Germinal center (tissue), 1 donor: ENCODE data around the gene VAMP5.
A peak's percentile ranks its signal among the peaks of the same experiment; 100 is the strongest.
"Not testable (repeated sequence)": the region's sequence is repeated elsewhere in the genome, so short reads cannot be mapped to it uniquely, and the experiment has no call there.

Experiments used
- DNase-seq: peaks from one replicate; pipeline ENCODE4 v3.0.0; 2012; ENCODE audit warnings: mixed read lengths, low spot score

Gene VAMP5

DNA sequence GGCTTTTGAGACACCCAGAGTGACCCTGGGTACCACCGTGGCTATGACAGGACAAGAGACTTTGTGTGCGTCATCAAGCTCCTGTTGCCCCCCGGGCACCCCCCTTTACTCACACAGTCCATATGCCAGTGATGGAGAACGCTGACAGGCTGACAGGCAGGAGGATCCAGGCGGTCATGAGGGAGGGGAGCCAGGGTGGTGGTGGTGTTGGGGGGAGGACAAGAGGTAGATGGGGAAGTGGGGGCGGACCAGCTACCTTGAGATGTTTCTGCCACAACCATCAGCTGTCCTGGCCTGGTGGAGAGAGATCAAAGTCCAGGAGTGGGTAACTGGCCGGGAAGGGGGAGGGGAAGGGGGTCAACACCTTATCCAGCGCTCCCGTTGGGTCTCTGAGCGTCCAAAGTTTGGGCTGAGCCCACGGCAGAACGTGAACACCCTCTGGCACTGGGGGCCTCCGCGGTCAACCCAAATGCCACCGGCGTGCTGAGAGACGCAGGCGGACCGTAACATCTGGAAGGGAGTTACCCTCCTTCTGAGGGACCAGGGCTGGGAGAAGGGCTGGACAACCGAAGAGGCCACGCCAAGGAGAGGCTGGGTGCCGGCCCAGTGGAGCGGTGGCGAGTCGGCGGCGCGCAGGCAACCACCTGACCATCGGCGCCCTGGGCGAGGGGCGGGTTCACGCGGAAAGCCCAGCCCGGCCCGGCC lies 17.7 kb downstream of the VAMP5 start:
- DNase-seq, result no peak

DNA sequence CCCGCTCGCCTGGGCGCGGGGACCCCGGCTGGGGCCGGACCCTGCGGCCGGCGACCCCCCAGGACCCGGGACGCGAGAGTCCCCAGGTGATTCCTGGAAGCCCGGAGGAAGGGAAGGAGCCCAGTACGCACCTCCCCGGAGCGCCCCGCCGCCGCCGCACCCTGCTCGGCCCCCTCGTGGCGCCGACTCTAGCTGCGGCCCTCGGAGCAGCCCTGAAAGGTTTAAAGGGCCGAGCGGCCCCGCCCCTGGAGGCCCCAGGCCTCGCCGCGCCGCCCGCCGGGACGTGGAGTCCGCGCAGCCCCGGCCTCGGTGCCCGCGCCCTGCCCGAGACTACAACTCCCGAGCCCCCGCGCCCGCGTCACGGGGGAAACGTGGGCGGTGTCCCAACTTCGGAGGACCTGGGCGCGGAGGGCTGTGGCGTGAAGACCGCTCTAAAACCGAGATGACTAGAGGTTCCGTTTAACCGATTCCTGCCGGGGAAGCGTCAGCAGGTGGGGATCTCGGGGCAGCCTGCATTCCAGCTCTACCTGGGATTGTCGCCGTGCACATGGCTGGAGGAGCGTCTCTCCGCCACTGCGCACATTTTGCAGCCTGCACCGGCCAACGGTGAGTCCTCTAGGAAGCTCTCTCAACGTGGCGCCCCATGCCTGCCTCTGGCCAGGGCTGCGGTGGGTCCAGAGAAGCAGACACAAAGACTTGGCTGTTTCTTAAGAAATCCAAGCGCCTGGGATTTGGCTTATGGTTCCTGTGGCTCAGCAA lies 18.4 kb downstream of the VAMP5 start, which contains the start of gene TMEM150A:
TMEM150A (minus strand) TSS at position 223 of the 759 bp plus-strand sequence. CDS start 750 bp downstream, outside the sequence.
- DNase-seq, result peak; percentile 90

DNA sequence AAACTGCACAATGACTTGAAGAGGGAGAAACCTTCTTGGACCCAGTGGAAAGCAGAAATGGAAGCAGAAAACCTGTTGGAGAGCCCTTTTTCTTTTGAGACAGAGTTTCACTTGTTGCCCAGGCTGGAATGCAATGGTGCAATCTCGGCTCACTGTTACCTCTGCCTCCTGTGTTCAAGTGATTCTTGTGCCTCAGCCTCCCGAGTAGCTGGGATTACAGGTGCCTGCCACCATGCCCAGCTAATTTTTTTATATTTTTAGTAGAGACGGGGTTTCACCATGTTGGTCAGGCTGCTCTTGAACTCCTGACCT lies 19.9 kb downstream of the VAMP5 start:
- DNase-seq, result not testable (repeated sequence)

DNA sequence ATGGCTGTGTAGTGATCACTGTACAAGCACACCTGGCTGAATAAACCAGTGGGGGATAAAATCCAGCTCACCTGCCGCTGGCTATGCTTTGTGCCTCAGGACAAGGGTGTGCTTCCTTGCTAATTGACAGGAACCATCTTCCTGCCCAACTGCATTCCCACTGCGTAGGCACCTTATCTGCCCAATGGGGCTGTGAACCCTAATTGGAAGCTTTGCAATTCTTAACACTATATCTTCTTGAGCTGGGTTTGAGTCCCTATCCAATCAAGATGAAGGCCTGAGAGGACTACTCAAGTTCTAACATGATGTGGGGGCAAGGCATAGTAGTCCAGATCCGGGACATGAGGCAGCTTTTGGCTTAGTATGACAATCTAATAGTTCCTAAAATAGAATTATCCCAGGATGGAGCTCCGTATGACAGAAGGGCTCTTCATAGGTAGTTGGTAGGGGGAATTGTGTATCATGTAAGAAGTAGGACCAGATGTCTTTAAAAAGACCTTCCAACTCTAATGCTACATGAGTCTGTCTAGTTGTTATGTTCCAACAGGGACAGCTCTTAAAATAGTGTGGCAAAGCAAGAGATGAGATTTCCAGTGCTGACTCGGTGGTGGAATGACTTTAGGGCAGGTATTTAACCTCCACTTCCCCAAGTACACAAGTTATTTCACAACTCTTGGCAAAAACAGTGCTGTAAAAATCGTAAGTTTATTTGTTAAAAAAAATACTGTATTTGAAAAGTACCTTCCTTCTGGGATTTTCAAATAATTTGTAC lies 20.5 kb downstream of the VAMP5 start:
- DNase-seq, result no peak

DNA sequence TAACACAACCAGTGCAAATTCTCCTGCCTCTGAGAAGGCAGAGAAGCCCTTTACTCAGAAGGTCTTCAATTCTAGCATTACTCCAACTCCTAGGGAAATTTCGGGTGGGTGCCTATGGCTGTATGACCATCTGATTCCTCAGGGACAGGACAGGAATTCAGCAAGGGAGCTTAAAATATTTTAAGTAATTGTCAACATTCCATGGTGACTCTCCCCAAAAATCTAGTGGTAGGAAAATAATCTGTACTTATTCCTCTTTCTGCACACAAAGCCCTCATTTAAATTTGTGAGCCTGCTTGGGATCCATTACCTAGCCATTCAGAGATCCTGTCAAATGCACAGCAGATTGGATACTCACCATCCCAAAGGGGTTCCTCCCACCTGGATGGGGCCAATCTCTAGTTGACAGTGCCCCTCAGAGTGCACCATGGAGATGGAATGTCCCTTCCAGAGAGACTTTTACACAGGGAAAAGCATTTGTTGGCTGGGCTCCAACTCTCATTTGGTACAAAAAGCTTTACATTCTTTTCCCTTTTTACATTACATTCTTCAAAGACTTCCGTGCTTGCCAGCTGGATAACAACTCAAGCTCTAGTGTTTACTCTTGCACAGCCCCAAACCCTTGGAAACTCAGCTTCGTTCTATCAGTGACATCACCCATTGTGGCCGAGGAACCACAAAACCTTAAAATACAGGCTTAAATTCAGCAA lies 21.3 kb downstream of the VAMP5 start:
- DNase-seq, result no peak

DNA sequence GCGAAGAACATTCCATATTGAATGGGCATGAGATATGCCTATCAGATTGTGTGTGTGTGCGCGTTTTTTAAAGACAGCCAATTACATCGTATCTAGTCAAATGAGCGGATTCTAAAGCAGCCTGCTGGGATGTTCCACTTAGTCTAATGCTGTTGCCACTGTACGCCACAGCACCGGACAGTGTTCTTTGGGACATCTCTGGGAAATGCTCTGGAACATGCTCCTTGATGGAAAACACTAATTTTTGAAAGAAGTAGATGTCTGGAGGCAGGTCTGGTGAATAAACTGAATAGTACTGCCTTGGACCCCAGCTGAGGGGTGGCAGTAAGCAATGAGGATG lies 21.9 kb downstream of the VAMP5 start:
- DNase-seq, result no peak

DNA sequence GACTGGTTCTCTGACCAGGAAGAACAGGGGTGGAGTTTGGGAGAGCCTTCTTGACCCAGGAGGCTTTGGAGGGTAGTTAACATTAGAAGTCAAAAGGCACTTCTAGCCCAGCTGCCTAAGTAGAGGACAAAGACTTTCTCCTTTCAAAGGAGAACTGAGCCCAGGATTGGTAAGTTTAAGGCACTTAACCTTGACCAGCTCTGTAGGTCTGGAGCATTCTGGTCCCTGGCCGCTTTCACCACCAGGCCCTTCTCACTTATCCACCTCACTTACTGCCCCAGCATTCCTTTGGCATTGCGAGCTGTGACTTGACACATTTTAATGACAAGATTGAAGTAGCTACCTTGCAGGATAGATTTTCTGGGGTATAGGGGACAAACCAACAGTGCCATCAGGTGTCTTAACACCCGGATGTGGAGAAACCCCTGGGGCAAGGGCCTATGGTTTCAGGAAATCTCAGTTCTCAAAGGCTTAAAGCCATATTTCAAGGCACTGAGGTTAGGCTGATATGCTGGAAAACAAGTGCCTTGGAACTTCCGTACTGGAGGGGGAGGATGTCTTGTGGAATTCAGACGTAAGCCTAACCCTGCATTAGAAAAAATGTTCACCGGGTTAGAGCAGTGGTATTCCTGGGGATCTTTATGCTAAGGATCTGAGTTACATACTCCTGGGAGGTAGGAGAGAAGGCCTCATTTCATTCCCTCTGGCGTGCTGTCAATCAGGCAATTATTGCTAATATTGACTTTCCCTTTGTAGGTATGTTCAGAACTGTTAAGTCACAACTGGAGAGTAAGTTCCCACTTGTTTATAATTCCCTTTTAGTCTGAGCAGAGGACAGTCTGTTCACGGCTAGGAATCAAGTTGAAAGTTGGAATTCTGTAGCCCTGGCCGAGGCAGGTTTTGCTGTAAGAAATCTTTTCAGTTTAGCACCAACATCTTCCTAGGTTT lies 23.3 kb downstream of the VAMP5 start:
- DNase-seq, result no peak

DNA sequence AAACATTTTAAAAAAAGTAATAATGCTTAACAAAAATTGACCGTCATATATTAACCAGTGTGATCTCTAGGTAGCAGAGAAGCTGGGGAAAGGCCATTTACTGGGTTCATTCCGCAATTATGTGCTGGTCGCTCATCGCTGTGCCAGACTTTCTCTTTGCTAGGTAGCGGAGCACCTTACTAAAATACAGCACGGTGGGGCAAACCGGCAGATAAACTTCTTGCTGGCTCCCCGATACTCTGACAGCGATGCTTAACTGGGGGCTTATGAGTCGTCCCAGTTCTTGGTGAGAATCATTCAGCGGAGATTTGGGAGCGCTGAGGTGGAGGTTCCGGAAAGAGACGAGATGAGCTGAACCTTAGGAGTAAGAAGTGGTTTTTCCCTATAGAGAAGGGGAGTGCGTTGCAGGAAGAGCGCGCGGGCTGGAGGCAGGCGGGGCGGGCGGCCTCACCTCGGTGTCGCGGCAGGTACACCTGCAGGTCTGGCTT lies 27.0 kb downstream of the VAMP5 start:
- DNase-seq, result no peak

DNA sequence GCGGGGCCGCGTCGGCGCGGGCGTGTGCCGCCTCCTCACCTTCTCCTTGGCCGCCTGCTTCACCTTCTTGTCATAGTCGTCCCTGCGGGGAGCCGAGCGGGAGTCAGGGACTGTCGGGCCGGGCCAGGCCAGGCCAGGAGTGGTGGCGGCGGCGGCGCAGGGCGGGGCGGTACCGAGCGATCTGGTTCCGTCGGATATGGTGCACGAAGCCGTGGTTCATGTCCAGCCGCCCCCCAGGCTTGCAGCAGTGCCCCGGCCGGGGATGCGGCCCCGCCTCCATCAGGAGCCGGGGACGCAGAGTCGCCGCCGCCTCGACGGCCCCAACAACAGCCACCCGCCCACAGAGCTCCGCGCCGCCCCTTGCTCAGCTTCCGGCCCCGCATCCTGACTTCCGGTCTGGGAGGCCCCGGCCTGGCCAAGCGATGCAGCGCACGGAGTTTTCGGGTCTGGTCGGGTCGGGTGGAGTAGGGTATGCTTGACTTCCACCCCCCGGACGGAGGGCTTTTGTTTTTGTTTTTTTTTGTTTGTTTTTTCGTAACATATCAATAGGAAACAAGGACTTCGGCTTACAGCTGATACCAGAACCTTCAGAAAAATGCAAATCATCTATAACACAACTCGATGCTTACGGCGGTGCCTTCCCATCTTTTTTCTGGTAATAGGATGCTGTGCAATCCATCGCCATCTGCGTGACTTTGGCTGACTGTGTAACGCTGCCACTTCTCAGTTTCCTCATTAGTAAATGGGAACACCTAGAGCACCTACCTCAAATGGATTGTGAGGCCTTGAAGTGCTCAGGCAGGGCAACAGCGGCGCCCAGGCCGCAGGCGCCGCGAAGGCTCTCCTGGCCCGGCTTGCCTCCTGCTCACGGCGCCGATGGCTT lies 27.7 kb downstream of the VAMP5 start, which contains the start of gene C2orf68:
C2orf68 (minus strand) TSS at position 362 of the 883 bp plus-strand sequence; CDS start at position 280, 82 bp downstream.
- DNase-seq, result peak; percentile 90

DNA sequence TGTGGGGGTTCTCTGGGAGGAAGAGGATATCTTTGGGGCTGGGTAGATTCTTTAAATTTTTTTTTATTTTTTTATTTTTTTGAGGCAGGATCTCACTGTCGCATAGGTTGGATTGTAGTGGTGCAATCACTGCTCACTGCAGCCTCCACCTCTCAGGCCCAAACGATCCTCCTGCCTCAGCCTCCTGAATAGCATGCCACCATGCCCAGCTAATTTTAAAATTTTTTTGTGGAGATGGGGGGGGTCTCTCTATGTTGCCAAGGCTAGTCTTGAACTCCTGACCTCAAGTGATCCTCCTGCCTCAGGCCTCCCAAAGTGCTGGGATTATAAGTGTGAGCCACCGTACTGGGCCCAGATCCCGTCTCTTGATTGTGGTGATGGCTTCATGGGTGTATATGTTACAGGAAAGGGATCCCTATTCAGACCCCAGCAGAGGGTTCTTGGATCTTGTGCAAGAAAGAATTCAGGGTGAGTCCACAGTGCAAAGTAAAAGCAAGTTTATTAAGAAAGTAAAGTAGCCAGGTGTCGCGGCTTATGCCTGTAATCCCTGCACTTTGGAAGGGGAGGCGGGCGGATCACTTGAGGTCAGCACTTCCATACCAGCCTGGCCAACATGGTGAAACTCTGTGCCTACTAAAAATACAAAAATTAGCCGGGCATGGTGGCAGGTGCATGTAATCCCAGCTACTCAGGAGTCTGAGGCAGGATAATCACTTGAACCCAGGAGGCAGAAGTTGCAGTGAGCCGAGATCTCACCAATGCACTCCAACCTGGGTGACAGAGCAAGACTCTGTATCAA lies 29.7 kb downstream of the VAMP5 start:
- DNase-seq, result no peak

DNA sequence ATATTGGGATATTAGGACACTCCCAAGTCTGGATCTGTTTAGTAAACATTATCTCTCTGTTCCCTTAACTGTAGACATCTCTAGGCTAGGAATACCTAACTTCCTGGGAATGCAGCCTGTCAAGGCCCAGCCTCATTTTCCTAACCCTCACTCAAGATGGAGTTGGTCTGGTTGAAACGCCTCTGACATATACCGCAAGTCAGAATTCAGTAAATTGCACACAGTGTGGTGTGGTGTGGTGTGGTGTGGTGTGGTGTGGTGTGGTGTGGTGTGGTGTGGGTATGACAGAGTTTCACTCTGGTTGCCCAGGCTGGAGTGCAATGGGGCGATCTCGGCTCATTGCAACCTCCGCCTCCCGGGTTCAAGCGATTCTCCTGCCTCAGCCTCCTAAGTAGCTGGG lies 30.5 kb downstream of the VAMP5 start:
- not testable (repeated sequence) for DNase-seq

DNA sequence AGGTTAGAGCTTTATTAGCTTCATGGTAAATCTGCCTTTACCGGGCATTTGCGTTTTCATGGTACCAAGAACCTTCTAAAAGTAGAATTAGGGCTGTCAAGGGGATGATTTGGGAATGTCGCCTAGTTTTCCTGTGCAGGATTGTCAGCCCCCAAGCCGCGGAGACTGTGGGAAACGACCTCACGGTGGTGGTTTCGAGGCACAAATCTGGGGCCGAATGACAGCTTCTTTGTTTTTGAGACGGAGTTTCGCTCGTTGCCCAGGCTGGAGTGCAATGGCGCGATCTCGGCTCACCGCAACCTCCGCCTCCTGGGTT lies 31.1 kb downstream of the VAMP5 start:
- no peak for DNase-seq

DNA sequence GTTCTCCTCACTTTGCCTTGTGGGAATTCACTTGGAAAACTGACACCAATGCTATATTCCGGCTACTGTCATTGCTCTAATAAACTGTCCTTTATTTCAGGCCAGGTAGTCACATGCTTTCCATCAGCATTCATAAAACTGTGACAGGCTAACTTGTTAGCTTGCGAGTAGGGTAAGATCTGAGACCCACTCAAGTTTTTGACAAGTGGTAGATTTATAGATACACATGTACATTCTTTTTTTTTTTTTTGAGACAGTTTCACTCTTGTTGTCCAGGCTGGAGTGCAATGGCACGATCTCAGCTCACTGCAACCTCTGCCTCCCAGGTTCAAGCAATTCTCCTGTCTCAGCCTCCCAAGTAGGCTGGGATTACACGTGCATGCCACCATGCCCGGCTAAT lies 33.5 kb downstream of the VAMP5 start:
- not testable (repeated sequence) for DNase-seq

DNA sequence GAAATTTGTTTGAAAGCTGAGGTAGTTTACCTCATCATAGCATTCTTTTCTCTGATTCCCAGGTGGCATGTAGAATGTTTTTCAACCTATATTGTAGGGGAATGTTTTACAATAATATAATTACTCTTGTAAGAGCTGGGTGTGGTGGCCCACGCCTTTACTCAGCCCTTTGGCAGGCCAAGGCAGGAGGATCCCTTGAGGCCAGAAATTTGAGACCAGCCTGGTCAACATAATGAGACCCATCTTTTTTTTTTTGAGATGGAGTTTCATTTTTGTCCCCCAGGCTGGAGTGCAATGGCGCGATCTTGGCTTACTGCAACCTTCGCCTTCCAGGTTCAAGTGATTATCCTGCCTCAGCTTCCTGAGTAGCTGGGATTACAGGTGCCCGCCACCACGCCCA lies 35.4 kb downstream of the VAMP5 start:
- no peak for DNase-seq

DNA sequence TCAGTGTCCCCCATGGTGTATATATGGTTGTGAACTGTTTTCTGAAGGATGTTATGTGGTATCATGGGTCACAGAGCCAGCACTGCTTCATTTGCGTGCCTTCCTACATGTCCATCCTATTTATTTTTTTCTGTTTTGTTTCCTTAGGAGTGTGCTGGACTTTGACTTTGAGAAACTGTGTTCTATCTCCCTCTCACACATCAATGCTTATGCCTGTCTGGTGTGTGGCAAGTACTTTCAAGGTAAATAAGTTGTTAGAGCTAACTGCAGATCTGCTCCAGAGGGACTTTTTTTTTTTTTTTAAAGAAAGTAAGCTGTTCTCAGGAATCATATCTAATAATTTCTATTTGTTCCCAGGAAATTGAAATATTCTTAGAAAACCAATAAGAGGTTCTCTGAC lies 37.1 kb downstream of the VAMP5 start:
- no peak for DNase-seq

DNA sequence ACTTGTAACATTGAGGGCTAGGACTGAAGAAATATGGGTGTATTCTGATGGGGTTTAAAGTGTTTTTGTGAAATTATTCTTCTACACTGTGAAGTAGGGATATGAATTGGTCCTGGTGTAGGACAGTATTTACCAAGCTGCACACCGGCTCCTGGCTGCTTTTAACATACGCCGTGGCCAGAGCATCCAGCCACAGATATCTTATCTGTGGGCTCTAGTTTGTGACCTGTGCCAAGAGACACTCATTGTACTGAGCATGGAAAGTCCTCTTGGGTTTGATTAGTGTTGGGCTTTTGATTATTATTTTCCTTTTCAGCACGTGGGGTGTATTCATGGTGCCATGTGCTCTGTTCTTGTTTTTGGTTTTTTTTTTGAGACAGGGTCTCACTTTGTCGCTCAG lies 39.8 kb downstream of the VAMP5 start:
- DNase-seq, result no peak

DNA sequence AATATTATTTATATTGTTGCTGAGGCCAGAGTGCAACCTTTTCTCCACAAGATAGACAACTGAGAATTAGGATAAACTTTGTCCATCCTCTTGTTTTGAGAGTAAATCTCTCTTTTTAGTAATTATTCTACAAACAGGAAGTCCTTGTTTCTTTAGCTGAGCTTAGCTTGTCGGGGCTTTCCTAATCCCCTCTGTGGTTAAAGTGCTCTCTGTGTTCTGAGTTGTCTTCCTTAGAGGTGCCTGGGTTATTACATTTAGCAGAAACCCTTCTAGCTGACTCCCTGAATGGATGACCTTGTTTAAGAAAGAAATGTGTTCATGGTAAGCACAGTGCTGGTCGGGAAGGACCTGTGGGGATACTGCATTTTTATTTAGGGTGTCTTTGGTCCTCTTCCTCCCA lies 44.4 kb downstream of the VAMP5 start:
- DNase-seq, result no peak

DNA sequence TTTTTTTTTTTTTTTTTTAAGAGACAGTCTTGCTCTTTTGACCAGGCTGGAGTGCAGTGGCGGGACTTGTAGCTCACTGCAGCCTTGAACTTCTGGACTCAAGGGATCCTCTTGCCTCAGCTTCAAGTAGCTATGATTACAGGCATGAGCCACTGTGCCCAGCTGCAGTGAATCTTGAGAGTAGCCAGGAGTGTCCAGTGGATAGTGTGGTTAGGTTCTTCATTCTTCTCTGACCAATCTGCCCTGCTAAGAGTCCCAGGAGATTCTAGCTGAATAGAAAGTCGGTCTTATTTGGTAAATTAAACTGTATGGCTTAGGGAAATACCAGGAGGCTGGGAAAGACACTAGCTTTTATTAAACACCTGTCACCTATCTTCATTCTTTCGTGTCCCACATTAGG lies 47.1 kb downstream of the VAMP5 start:
- DNase-seq, result no peak

DNA sequence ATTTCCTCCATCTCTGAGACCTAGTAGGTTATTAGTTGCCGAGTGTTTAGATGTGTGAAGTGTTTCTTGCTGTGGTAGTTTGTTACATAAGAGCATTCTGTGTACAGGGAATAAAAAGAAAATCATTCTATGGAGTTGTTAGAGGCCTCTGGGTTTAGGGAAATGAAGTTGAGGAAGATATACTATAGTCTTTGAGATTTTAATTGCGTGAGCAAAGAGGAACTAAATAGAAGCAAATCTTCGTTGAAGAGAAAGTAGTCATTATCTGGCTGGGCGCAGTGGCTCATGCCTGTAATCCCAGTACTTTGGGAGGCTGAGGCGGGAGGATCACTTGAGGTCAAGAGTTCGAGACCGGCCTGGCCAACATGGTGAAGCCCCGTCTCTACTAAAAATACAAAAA lies 50.8 kb downstream of the VAMP5 start:
- no peak for DNase-seq
